ENCODE measurements around the gene NRL.
"Not testable (repeated sequence)": the region's sequence is repeated elsewhere in the genome, so short reads cannot be mapped to it uniquely, and the experiment has no call there.

NRL gene

DNA sequence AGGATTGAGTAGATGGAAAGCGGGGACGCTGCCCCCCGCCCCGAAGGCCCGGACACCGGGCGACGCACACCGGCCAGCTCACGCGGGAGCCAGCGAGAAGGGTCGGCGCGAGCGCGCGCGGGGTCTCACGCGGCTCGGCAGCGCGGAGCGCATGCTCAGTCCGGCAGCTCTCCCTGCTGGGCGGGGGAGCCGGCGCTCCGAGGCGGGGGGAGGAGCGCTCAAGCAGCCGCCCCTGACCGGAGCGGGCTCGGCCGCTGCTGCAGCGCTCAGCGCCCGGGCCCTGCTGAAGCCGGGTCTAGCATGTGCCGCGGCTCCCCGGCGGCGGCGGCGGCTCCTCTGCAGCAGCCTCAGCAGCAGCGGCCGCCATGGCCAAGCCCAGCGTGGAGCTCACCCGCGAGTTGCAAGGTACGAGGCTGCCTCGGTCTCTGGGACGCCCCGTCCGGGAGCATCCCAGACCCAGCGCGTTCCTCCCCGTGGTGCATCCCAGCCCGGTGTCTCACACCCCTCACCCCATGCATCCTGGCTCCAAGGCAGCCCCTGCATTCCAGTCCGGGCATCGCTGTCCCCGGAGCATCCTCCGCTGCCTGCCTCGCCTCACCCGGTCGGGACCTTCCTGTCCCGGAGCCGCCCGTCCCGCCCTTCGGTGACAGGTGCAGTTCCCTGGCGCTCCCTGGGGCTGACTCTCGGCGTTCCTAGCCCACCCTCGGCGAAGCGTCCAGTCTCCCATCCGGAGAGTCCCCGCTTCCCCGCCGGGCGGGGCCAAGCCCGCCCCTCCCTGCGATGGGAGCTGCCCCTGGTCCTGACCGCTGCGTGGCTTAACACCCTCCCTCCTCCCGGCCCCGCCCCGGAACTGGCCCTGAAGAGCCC is 62.7 kb downstream of the NRL start, which contains the start of gene CARMIL3:
Gene CARMIL3 (plus strand): TSS at position 221 of the 867 bp plus-strand sequence. CDS start 145 bp downstream, at position 366.
- DNase-seq (ENCODE audit: low read depth in 2 of 2), result peak in 1 of 2 donors; percentile 60

- no peak for DNase-seq (ENCODE audit: low read depth in 2 of 2)
Measured at GRCh38 chr14:24051176-24051788, 63.5 kb downstream of the NRL start.

GRCh38 chr14:24050753-24051152 is 64.0 kb downstream of the NRL start:
- not testable (repeated sequence) for DNase-seq (ENCODE audit: low read depth in 2 of 2)

DNA sequence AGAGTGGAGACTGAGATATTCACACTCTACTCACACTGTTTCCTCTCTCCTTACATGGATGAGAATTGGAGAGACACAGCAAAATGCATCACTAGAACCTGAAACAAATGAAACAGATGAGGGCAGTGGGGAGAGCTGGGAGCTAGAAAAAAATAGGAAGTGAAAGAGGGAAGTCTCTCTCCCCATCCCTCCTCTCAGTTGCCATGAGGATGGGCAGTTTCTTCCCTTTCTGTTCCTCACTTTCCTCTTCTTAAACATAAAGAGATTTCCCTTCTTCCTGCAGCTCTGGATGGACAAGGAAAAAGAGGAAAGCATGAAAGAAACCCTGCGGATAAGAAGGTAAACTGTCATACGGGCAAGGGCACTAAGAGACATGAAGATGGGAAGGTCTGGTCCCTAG is 65.7 kb downstream of the NRL start:
- not testable (repeated sequence) for DNase-seq (ENCODE audit: low read depth in 2 of 2)

GRCh38 chr14:24042746-24043145 is 72.0 kb downstream of the NRL start:
- no peak for DNase-seq (ENCODE audit: low read depth in 2 of 2)

DNA sequence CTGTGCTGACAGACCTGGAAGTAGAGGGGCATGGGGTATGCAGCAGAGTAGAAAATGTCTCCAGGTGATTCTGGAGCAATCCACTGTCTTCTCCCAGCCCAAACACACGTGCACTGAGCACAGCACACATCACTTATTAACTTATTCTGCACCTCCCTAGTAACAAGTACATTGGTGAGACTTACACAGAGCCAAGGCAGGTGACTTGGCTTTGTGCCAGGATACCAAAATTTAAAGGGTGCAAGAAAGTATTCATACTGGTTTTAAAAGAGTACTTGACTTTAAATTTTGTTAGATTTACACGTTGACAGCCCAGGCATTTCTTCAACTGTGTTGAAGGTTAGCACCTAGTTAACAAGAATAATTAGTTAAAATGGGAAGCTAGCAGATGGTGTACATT is 74.1 kb downstream of the NRL start:
- no peak for DNase-seq (ENCODE audit: low read depth in 2 of 2)

- DNase-seq (ENCODE audit: low read depth in 2 of 2), result no peak
Measured at GRCh38 chr14:24038686-24039085, 76.1 kb downstream of the NRL start.

DNA sequence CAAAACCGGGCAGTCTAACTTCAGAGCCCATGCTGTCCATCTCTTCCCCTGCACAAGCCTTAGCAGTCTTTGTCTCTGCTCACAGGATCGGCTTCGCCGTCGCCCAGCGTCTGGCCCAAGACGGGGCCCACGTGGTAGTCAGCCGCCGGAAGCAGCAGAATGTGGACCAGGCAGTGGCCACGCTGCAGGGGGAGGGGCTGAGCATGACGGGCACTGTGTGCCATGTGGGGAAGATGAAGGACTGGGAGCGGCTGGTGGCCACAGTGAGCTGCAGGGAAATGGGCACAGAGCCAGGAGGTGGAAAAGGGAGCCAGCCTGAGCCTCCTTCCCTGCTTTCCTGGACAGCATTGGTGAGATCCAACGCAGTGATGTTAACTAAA is 77.1 kb downstream of the NRL start:
- DNase-seq (ENCODE audit: low read depth in 2 of 2), result no peak

DNA sequence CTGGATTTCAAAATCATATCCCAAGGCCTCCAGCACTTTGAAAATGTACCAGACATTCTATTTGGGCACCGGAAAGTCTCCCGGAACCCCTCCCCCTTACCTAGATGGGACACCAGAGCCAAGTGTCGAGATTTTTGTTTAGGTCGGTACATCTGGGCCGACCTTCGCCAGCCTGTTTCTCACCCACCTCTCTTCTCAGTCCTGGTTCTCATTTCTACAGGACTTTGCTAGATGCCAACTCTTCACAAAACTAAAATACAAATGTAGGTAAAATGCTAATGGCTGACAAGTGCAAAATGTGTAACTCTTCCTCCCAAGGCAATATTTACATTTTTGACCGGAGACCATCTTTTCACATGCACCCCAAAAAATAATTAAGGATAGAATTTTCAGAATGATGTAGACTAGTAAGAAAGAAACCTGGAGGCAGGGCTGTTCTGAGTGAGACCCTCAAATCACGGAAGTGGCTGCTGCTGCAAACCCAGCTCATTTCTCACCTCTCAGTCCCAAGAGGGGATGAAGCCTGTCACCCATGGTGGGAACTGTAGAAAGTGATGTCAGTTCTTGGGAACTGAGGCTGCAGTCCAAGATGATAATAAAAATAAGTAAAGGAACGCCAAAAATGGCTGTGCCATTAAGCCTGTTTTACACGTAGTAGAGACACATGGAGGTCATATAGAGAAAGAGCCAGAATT is 77.6 kb downstream of the NRL start:
- DNase-seq (ENCODE audit: low read depth in 2 of 2), result not testable (repeated sequence)

GRCh38 chr14:24036169-24036962 is 78.4 kb downstream of the NRL start:
- DNase-seq (ENCODE audit: low read depth in 2 of 2), result peak; percentile 55 to 56

- not testable (repeated sequence) for DNase-seq (ENCODE audit: low read depth in 2 of 2)
Measured at GRCh38 chr14:24035769-24036168, 79.0 kb downstream of the NRL start.

- DNase-seq (ENCODE audit: low read depth in 2 of 2), result no peak
Measured at GRCh38 chr14:24032727-24033418, 81.9 kb downstream of the NRL start.

DNA sequence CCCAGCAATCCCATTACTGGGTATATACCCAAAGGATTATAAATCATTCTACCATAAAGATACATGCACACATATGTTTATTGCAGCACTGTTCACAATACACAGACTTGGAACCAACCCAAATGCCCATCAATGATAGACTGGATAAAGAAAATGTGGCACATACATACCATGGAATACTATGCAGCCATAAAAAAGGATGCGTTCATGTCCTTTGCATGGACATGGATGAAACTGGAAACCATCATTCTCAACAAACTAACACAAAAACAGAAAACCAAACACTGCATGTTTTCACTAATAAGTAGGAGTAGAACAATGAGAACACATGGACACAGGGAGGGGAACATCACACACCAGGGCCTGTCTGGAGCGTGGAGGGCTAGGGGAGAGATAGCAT is 83.4 kb downstream of the NRL start:
- DNase-seq (ENCODE audit: low read depth in 2 of 2), result not testable (repeated sequence)

GRCh38 chr14:24029687-24030086 is 85.1 kb downstream of the NRL start:
- not testable (repeated sequence) for DNase-seq (ENCODE audit: low read depth in 2 of 2)

All from stimulated activated CD8-positive, alpha-beta memory T cell treated with anti-CD3 and anti-CD28 coated beads, Interleukin-7, amount 100 ng/mL, for 4 hours (primary cell).